OCI-M1 (cell line): ENCODE measurements around the gene KIF26B.
A peak's percentile ranks its signal among the peaks of the same experiment; 100 is the strongest.

Experiments
- DNase-seq: peaks from one replicate; lab custom pipeline; 2025; lab: John Stamatoyannopoulos, UW

The KIF26B gene

GRCh38 chr1:245428681-245429080 is 273.9 kb downstream of the KIF26B start:
- no peak for DNase-seq

- no peak for DNase-seq
Observed at GRCh38 chr1:245431706-245432105, 276.9 kb downstream of the KIF26B start.

GRCh38 chr1:245432228-245432875 is 277.6 kb downstream of the KIF26B start:
- DNase-seq, result no peak

- no peak for DNase-seq
Observed at GRCh38 chr1:245433561-245433960, 278.8 kb downstream of the KIF26B start.

- DNase-seq, result no peak
Observed at GRCh38 chr1:245434280-245434679, 279.5 kb downstream of the KIF26B start.

- no peak for DNase-seq
Observed at GRCh38 chr1:245436407-245436806, 281.6 kb downstream of the KIF26B start.

- no peak for DNase-seq
Observed at GRCh38 chr1:245437369-245438062, 282.7 kb downstream of the KIF26B start.

GRCh38 chr1:245440922-245441321 is 286.1 kb downstream of the KIF26B start:
- DNase-seq, result no peak

GRCh38 chr1:245441689-245442088 is 286.9 kb downstream of the KIF26B start:
- no peak for DNase-seq

- DNase-seq, result no peak
Observed at GRCh38 chr1:245444147-245444828, 289.5 kb downstream of the KIF26B start.

GRCh38 chr1:245444945-245445344 is 290.2 kb downstream of the KIF26B start:
- DNase-seq, result no peak

- no peak for DNase-seq
Observed at GRCh38 chr1:245448531-245448930, 293.7 kb downstream of the KIF26B start.

GRCh38 chr1:245448975-245449431 is 294.2 kb downstream of the KIF26B start:
- DNase-seq, result no peak

- DNase-seq, result no peak
Observed at GRCh38 chr1:245453541-245453940, 298.8 kb downstream of the KIF26B start.

GRCh38 chr1:245454051-245454450 is 299.3 kb downstream of the KIF26B start:
- DNase-seq, result no peak

- no peak for DNase-seq
Observed at GRCh38 chr1:245457562-245457961, 302.8 kb downstream of the KIF26B start.

- DNase-seq, result no peak
Observed at GRCh38 chr1:245458234-245458633, 303.4 kb downstream of the KIF26B start.

GRCh38 chr1:245458761-245459174 is 304.0 kb downstream of the KIF26B start:
- peak; percentile 76 for DNase-seq

- no peak for DNase-seq
Observed at GRCh38 chr1:245459621-245460020, 304.8 kb downstream of the KIF26B start.

- no peak for DNase-seq
Observed at GRCh38 chr1:245461681-245462080, 306.9 kb downstream of the KIF26B start.

GRCh38 chr1:245462161-245462560 is 307.4 kb downstream of the KIF26B start:
- no peak for DNase-seq

- no peak for DNase-seq
Observed at GRCh38 chr1:245463392-245464165, 308.8 kb downstream of the KIF26B start.
